ENCODE measurements around the gene PHLDB2. TPM values are rescaled to one million over a fixed set of nuclear protein-coding genes. Genes with fewer than 3 reads are reported as not detected.

Gene PHLDB2
- polyA plus RNA-seq, 2 of the 4 experiments (the other 2 are of a cell fraction): 39.5 to 50.6 TPM

DNA sequence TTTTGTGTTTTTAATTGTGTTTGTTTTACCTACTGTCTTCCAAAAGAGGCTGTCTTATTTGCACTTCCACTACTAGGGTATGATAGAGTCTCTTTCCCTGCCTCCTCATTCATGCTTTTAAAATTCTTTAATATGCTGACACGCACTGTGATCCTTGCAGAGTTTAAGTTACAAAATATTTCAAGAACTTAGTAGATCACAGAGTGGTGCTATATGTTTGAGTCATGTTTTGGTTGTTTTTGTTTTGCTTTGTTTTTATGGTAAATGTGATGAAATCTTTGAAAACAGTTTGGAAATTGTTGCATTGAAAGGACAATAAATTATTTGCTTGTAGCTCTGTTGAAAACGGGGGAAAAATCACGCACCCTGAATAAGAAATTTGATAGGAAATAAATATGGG, 113.8 kb downstream of the PHLDB2 start:
- ChIA-PET CTCF (interaction anchor here (1.1 to 26.1 kb wide), 5 partner anchors 40 to 255 kb away, joined by 3 to 312 read pairs (median 5); no protein-coding TSS in a partner anchor), POLR2A (no interaction called here)
- H3K4me3 ChIP-seq: no peak overlapping the region
- H3K9me3 ChIP-seq: no peaks in the 10 kb centered on the region
- H3K27ac ChIP-seq: no peak overlapping the region
- DNase-seq (ENCODE audit: low read depth in 1 of 2, low spot score in 1 of 2) (no peak), ATAC-seq (no peak), FAIRE-seq (no peak)
- peaks cover 9% of the 10 kb centered on the region; the same call in 2 of the 3 replicates for H3K4me1 ChIP-seq
- WGBS (ENCODE audit: missing lambda C conversion rate): 93% methylated on average over 3 of the region's 3 CpGs
- H3K4me2 ChIP-seq: no peak overlapping the region
- no peak for TF ChIP-seq ZFP36 (IDR thresholded peaks at IDR 0.05; ENCODE audit: borderline replicate concordance, partially characterized antibody)
- TF ChIP-seq, protein P1, sequence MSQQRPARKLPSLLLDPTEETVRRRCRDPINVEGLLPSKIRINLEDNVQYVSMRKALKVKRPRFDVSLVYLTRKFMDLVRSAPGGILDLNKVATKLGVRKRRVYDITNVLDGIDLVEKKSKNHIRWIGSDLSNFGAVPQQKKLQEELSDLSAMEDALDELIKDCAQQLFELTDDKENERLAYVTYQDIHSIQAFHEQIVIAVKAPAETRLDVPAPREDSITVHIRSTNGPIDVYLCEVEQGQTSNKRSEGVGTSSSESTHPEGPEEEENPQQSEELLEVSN (IDR thresholded peaks at IDR 0.05; ENCODE audit: borderline replicate concordance, low read depth): no peak
- TF ChIP-seq POLR2AphosphoS2 (conservative IDR thresholded peaks at IDR 0.05; ENCODE audit: low read length): no peak
- TF ChIP-seq FOXS1 (CRISPR knock-in tag; IDR thresholded peaks at IDR 0.05): no peak
- no peak for TF ChIP-seq NPAS2 (CRISPR knock-in tag; IDR thresholded peaks at IDR 0.05; ENCODE audit: borderline replicate concordance)
- TF ChIP-seq, protein P2, sequence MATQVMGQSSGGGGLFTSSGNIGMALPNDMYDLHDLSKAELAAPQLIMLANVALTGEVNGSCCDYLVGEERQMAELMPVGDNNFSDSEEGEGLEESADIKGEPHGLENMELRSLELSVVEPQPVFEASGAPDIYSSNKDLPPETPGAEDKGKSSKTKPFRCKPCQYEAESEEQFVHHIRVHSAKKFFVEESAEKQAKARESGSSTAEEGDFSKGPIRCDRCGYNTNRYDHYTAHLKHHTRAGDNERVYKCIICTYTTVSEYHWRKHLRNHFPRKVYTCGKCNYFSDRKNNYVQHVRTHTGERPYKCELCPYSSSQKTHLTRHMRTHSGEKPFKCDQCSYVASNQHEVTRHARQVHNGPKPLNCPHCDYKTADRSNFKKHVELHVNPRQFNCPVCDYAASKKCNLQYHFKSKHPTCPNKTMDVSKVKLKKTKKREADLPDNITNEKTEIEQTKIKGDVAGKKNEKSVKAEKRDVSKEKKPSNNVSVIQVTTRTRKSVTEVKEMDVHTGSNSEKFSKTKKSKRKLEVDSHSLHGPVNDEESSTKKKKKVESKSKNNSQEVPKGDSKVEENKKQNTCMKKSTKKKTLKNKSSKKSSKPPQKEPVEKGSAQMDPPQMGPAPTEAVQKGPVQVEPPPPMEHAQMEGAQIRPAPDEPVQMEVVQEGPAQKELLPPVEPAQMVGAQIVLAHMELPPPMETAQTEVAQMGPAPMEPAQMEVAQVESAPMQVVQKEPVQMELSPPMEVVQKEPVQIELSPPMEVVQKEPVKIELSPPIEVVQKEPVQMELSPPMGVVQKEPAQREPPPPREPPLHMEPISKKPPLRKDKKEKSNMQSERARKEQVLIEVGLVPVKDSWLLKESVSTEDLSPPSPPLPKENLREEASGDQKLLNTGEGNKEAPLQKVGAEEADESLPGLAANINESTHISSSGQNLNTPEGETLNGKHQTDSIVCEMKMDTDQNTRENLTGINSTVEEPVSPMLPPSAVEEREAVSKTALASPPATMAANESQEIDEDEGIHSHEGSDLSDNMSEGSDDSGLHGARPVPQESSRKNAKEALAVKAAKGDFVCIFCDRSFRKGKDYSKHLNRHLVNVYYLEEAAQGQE (IDR thresholded peaks at IDR 0.05): no peak
- no peak for TF ChIP-seq ESRRA (IDR thresholded peaks at IDR 0.05; ENCODE audit: borderline replicate concordance, low read length)
- no peak for TF ChIP-seq CHD2 (IDR thresholded peaks at IDR 0.05; ENCODE audit: low read length, partially characterized antibody)
- no peak for TF ChIP-seq GATA3 (IDR thresholded peaks at IDR 0.05; ENCODE audit: borderline replicate concordance)

DNA sequence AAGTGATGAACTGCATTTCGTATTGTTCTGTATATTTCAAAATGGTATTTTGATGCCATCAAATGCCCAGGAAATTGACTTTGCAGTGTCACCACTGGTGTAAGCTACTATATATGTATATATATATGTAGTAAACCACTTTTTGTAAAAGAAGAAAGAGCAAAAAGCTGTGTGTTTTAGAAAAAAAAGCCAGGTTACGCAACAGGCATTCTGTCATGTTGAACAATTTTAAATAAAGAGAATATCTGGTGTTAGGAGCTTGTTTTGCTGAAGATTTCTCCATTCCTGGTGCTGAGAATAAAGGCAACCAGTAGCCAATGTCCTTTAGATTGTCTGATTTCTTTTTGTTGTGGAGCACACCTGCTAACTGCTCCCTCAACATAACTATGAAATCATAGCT, 116.1 kb downstream of the PHLDB2 start:
- 88% methylated on average over 2 of the region's 2 CpGs for WGBS (ENCODE audit: missing lambda C conversion rate)
- peaks cover 13% of the 10 kb centered on the region; the same call in 2 of the 3 replicates for H3K4me1 ChIP-seq
- H3K9me3 ChIP-seq: no peaks in the 10 kb centered on the region
- no peak overlapping the region for H3K27ac ChIP-seq
- H3K4me2 ChIP-seq: no peak overlapping the region
- no peak overlapping the region for H3K4me3 ChIP-seq
- CTCF ChIA-PET: interaction anchor here (1.1 to 26.1 kb wide), 6 partner anchors 24 to 284 kb away, joined by 3 to 312 read pairs (median 4); no protein-coding TSS in a partner anchor
- FAIRE-seq: no peak
- POLR2A ChIA-PET: no interaction called here
- TF ChIP-seq CBX2 (IDR thresholded peaks at IDR 0.05; ENCODE audit: borderline replicate concordance, low read depth) (no peak), FOSL2 (IDR thresholded peaks at IDR 0.05) (no peak), FOSL2 (CRISPR knock-in tag; IDR thresholded peaks at IDR 0.05) (no peak), CHD4 (IDR thresholded peaks at IDR 0.05; ENCODE audit: borderline replicate concordance) (no peak), CEBPB (IDR thresholded peaks at IDR 0.05) (peak; percentile 58 to 79), HOXB5 (CRISPR knock-in tag; IDR thresholded peaks at IDR 0.05) (no peak), POLR2A (IDR thresholded peaks at IDR 0.05; ENCODE audit: low read length) (no peak)
- TF ChIP-seq, protein P1 (IDR thresholded peaks at IDR 0.05; ENCODE audit: borderline replicate concordance, low read depth): no peak
- TF ChIP-seq, protein P3, sequence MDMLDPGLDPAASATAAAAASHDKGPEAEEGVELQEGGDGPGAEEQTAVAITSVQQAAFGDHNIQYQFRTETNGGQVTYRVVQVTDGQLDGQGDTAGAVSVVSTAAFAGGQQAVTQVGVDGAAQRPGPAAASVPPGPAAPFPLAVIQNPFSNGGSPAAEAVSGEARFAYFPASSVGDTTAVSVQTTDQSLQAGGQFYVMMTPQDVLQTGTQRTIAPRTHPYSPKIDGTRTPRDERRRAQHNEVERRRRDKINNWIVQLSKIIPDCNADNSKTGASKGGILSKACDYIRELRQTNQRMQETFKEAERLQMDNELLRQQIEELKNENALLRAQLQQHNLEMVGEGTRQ (IDR thresholded peaks at IDR 0.05): no peak
- ATAC-seq: no peak
- no peak for DNase-seq (ENCODE audit: low read depth in 1 of 2, low spot score in 1 of 2)

DNA sequence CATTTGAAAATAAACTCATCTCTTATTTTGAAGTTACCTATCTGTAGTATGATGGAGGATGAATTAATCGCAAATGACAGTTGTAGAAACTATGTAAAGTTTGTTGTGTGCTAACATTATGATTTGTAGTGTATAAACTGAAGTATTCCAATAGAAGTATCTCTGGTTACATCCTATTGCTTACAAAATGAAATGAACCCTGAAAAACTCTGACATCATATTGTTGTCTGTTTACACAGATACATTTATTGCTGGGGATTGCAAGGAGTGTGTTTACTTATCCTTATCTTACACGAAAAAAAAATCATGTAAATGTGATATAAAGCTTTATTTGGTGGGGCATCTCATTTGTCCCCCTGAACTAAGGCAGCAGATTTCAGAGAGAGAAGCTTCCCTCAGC, 117.2 kb downstream of the PHLDB2 start:
- H3K27ac ChIP-seq: no peak overlapping the region
- FAIRE-seq (peak; percentile 65), DNase-seq (ENCODE audit: low read depth in 1 of 2, low spot score in 1 of 2) (no peak), ATAC-seq (no peak)
- peaks cover 24% of the 10 kb centered on the region for H3K4me1 ChIP-seq
- CTCF ChIA-PET: interaction anchor here (1.2 to 6.8 kb wide), 4 partner anchors 9 to 285 kb away, joined by 3 to 45 read pairs (median 10); no protein-coding TSS in a partner anchor
- no peak overlapping the region for H3K4me2 ChIP-seq
- WGBS (ENCODE audit: missing lambda C conversion rate): 46% methylated on average over 2 of the region's 2 CpGs
- no peak overlapping the region for H3K4me3 ChIP-seq
- no peaks in the 10 kb centered on the region for H3K9me3 ChIP-seq
- POLR2A ChIA-PET: no interaction called here
- TF ChIP-seq, protein P4, sequence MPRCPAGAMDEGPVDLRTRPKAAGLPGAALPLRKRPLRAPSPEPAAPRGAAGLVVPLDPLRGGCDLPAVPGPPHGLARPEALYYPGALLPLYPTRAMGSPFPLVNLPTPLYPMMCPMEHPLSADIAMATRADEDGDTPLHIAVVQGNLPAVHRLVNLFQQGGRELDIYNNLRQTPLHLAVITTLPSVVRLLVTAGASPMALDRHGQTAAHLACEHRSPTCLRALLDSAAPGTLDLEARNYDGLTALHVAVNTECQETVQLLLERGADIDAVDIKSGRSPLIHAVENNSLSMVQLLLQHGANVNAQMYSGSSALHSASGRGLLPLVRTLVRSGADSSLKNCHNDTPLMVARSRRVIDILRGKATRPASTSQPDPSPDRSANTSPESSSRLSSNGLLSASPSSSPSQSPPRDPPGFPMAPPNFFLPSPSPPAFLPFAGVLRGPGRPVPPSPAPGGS (IDR thresholded peaks at IDR 0.05): no peak
- TF ChIP-seq EHF (CRISPR knock-in tag; IDR thresholded peaks at IDR 0.05): no peak
- TF ChIP-seq RAD21 (conservative IDR thresholded peaks at IDR 0.05 in 1 of 2, IDR thresholded peaks at IDR 0.05 in 1 of 2): no peak
- TF ChIP-seq JUNB (IDR thresholded peaks at IDR 0.05): no peak
- TF ChIP-seq SMC3 (IDR thresholded peaks at IDR 0.05): no peak
- no peak for TF ChIP-seq CHD4 (IDR thresholded peaks at IDR 0.05; ENCODE audit: borderline replicate concordance)
- TF ChIP-seq RNF2 (IDR thresholded peaks at IDR 0.05; ENCODE audit: borderline replicate concordance, low read depth): no peak
- no peak for TF ChIP-seq HDAC2 (IDR thresholded peaks at IDR 0.05)
- no peak for TF ChIP-seq HEYL (CRISPR knock-in tag; IDR thresholded peaks at IDR 0.05)
- TF ChIP-seq, protein P5, sequence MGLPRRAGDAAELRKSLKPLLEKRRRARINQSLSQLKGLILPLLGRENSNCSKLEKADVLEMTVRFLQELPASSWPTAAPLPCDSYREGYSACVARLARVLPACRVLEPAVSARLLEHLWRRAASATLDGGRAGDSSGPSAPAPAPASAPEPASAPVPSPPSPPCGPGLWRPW (IDR thresholded peaks at IDR 0.05): no peak
- TF ChIP-seq HOXB13 (CRISPR knock-in tag; IDR thresholded peaks at IDR 0.05; ENCODE audit: low read depth): no peak
- TF ChIP-seq, protein P3 (IDR thresholded peaks at IDR 0.05): no peak
